WTC11 (cell line): ENCODE measurements around the gene DYRK1A. TPM values are rescaled to one million over a fixed set of nuclear protein-coding genes. Genes with fewer than 3 reads are reported as not detected.

Experiments used
- ATAC-seq: fragments of 200-7000 bp; cut with Tn5 transposase; 2 replicates; pipeline ENCODE4 v1.10.0; 2021; ENCODE audit warnings: mild to moderate bottlenecking, moderate library complexity
- CTCF ChIA-PET: fragments of 300-600 bp; sonication (Branson Sonifier 250); formaldehyde crosslinking; loops from one replicate; lab custom pipeline; 2021; ENCODE audit warnings: antibody characterized with exemption; lab: Charles Lee
- POLR2A ChIA-PET: fragments of 350-600 bp; sonication (Branson Sonifier 250); formaldehyde crosslinking; loops from one replicate; lab custom pipeline; 2021; ENCODE audit warnings: antibody characterized with exemption; lab: Charles Lee
- DNase-seq: peaks from one replicate; pipeline ENCODE4 v3.0.0; 2021; ENCODE audit warnings: low spot score
- H3K27ac Mint-ChIP-seq: 2 replicates; pipeline ENCODE4 v1.8.0; 2021; ENCODE audit warnings: mixed read lengths
- H3K27me3 Mint-ChIP-seq: 2 replicates; pipeline ENCODE4 v1.8.0; 2021; ENCODE audit warnings: low read depth, mild to moderate bottlenecking, moderate library complexity, mixed read lengths
- H3K36me3 Mint-ChIP-seq: 2 replicates; pipeline ENCODE4 v1.8.0; 2021; ENCODE audit warnings: mixed read lengths
- H3K4me1 Mint-ChIP-seq: 2 replicates; pipeline ENCODE4 v1.8.0; 2022; ENCODE audit warnings: mixed read lengths
- H3K4me3 Mint-ChIP-seq: 2 replicates; pipeline ENCODE4 v1.8.0; 2021; ENCODE audit warnings: mild to moderate bottlenecking, moderate library complexity, mixed read lengths
- H3K9me3 Mint-ChIP-seq: 2 replicates; pipeline ENCODE4 v1.8.0; 2021; ENCODE audit warnings: mixed read lengths
- AR ChIP-seq: fragments of 250-450 bp; sonication (Bioruptor Pico); IDR thresholded peaks from 2 replicates; pipeline ENCODE4 v1.9.0; 2021; ENCODE audit warnings: mild to moderate bottlenecking
- ARID4B ChIP-seq: sonication (generic); formaldehyde crosslinking; IDR thresholded peaks from 2 replicates; pipeline ENCODE4 v1.8.0; 2023; ENCODE audit warnings: missing genetic modification reagents, mild to moderate bottlenecking, borderline replicate concordance
- CTCF ChIP-seq: fragments of 200-600 bp; IDR thresholded peaks from 2 replicates; pipeline ENCODE4 v1.8.0; 2022; ENCODE audit warnings: antibody characterized with exemption
- E2F1 ChIP-seq: sonication (generic); formaldehyde crosslinking; IDR thresholded peaks from 2 replicates; pipeline ENCODE4 v1.8.0; 2022; ENCODE audit warnings: mild to moderate bottlenecking, missing genetic modification reagents
- E2F4 ChIP-seq: sonication (generic); formaldehyde crosslinking; IDR thresholded peaks from 2 replicates; pipeline ENCODE4 v1.8.1; 2022; ENCODE audit warnings: low read depth, mild to moderate bottlenecking, moderate library complexity, missing genetic modification reagents, borderline replicate concordance
- GRHL2 ChIP-seq: fragments of 250-450 bp; sonication (Bioruptor Pico); IDR thresholded peaks from 2 replicates; pipeline ENCODE4 v1.8.0; 2022; ENCODE audit warnings: mild to moderate bottlenecking, moderate library complexity; ENCODE audit not compliant: insufficient replicate concordance, severe bottlenecking
- HMGXB4 ChIP-seq: sonication (generic); formaldehyde crosslinking; IDR thresholded peaks from 2 replicates; pipeline ENCODE4 v1.8.1; 2023; ENCODE audit warnings: mild to moderate bottlenecking, moderate library complexity, missing genetic modification reagents
- JAZF1 ChIP-seq: fragments of 250-450 bp; sonication (Bioruptor Pico); IDR thresholded peaks from 2 replicates; pipeline ENCODE4 v1.9.0; 2021; ENCODE audit warnings: moderate library complexity, mild to moderate bottlenecking, inconsistent platforms
- JUN ChIP-seq: sonication (generic); formaldehyde crosslinking; IDR thresholded peaks from 2 replicates; pipeline ENCODE4 v1.8.0; 2023; ENCODE audit warnings: mild to moderate bottlenecking, missing genetic modification reagents
- MYBL2 ChIP-seq: sonication (generic); formaldehyde crosslinking; IDR thresholded peaks from 2 replicates; pipeline ENCODE4 v1.8.1; 2023; ENCODE audit warnings: mild to moderate bottlenecking, moderate library complexity, missing genetic modification reagents
- PRRX2 ChIP-seq: fragments of 250-450 bp; sonication (Bioruptor Pico); IDR thresholded peaks from 2 replicates; pipeline ENCODE4 v1.8.0; 2021; ENCODE audit warnings: mild to moderate bottlenecking
- RELA ChIP-seq: sonication (generic); formaldehyde crosslinking; IDR thresholded peaks from 2 replicates; pipeline ENCODE4 v1.8.1; 2022; ENCODE audit warnings: missing genetic modification reagents, mild to moderate bottlenecking, borderline replicate concordance
- ZNF219 ChIP-seq: sonication (generic); formaldehyde crosslinking; IDR thresholded peaks from 2 replicates; pipeline ENCODE4 v1.8.0; 2023; ENCODE audit warnings: missing genetic modification reagents, mild to moderate bottlenecking, borderline replicate concordance
- ZNF396 ChIP-seq: fragments of 250-450 bp; sonication (Bioruptor Pico); IDR thresholded peaks from 2 replicates; pipeline ENCODE4 v1.8.0; 2021; ENCODE audit warnings: mild to moderate bottlenecking, moderate library complexity, borderline replicate concordance
- total RNA-seq: library from RNA; stranded (reverse); gene quantifications from 3 replicates; pipeline ENCODE4 v1.2.3, GENCODE V29; 2021
- TF ChIP-seq, protein P1 (sequence below): sonication (generic); formaldehyde crosslinking; IDR thresholded peaks from 2 replicates; pipeline ENCODE4 v1.8.0; 2022; ENCODE audit warnings: mild to moderate bottlenecking, missing genetic modification reagents
- TF ChIP-seq, protein P2 (sequence below): sonication (generic); formaldehyde crosslinking; conservative IDR thresholded peaks from 2 replicates; pipeline ENCODE4 v1.8.1; 2022; ENCODE audit warnings: mild to moderate bottlenecking, missing genetic modification reagents
- TF ChIP-seq, protein P3 (sequence below): sonication (generic); formaldehyde crosslinking; IDR thresholded peaks from 2 replicates; pipeline ENCODE4 v1.8.0; 2022; ENCODE audit warnings: mild to moderate bottlenecking, missing genetic modification reagents

DYRK1A gene
- total RNA-seq, 1 experiment from 2014 or later: 56.5 TPM

- TF ChIP-seq E2F4 (CRISPR knock-in tag) (no peak), E2F1 (CRISPR knock-in tag) (no peak), GRHL2 (no peak)
- TF ChIP-seq, protein P1, sequence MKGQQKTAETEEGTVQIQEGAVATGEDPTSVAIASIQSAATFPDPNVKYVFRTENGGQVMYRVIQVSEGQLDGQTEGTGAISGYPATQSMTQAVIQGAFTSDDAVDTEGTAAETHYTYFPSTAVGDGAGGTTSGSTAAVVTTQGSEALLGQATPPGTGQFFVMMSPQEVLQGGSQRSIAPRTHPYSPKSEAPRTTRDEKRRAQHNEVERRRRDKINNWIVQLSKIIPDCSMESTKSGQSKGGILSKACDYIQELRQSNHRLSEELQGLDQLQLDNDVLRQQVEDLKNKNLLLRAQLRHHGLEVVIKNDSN (CRISPR knock-in tag): no peak
These were observed 92.2 kb downstream of the DYRK1A start (continued) for GRCh38 chr21:37458669-37459276.

GRCh38 chr21:37459575-37459974, 93.0 kb downstream of the DYRK1A start:
- no peaks in the 10 kb centered on the region for H3K9me3 Mint-ChIP-seq
- peaks cover 80% of the 10 kb centered on the region for H3K4me1 Mint-ChIP-seq
- no peak overlapping the region for H3K27ac Mint-ChIP-seq
- no peak for ATAC-seq
- H3K27me3 Mint-ChIP-seq: no peaks in the 10 kb centered on the region
- H3K36me3 Mint-ChIP-seq: no peaks in the 10 kb centered on the region
- ChIA-PET POLR2A (no interaction called here), CTCF (interaction anchor here (0.7 to 1.4 kb wide), 7 partner anchors 11 to 397 kb away, joined by 3 to 6 read pairs (median 4); no protein-coding TSS in a partner anchor)
- H3K4me3 Mint-ChIP-seq: no peak overlapping the region
- DNase-seq: no peak
- TF ChIP-seq HMGXB4 (no peak), AR (CRISPR knock-in tag) (no peak), ARID4B (no peak), PRRX2 (CRISPR knock-in tag) (no peak), MYBL2 (CRISPR knock-in tag) (no peak), ZNF219 (no peak), JAZF1 (CRISPR knock-in tag) (no peak), ZNF396 (no peak), JUN (CRISPR knock-in tag) (no peak), CTCF (no peak), RELA (CRISPR knock-in tag) (no peak)
- TF ChIP-seq, protein P2, sequence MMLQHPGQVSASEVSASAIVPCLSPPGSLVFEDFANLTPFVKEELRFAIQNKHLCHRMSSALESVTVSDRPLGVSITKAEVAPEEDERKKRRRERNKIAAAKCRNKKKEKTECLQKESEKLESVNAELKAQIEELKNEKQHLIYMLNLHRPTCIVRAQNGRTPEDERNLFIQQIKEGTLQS (CRISPR knock-in tag): no peak
- TF ChIP-seq, protein P3, sequence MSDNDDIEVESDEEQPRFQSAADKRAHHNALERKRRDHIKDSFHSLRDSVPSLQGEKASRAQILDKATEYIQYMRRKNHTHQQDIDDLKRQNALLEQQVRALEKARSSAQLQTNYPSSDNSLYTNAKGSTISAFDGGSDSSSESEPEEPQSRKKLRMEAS (CRISPR knock-in tag): no peak
